Neural progenitor cell (in vitro differentiated cells): ENCODE measurements around the gene ATP10B. TPM values are rescaled to one million over a fixed set of nuclear protein-coding genes. Genes with fewer than 3 reads are reported as not detected.
A peak's percentile ranks its signal among the peaks of the same experiment; 100 is the strongest.

Experiments used
- DNase-seq: peaks from one replicate; pipeline ENCODE4 v3.0.0-alpha.2; 2016; ENCODE audit warnings: low spot score
- H2AFZ ChIP-seq: fragments of 200-600 bp; sonication (generic); replicated peaks from 2 replicates; pipeline ENCODE4 v1.6.1; 2016; ENCODE audit warnings: antibody characterized with exemption
- H3F3A ChIP-seq: fragments of 200-600 bp; sonication (generic); 2 replicates; pipeline ENCODE4 v1.6.1; 2016; ENCODE audit warnings: antibody characterized with exemption, low read depth
- H3K27ac ChIP-seq: fragments of 200-600 bp; sonication (generic); 2 replicates; pipeline ENCODE4 v1.5.1; 2016; ENCODE audit warnings: mild to moderate bottlenecking
- H3K27me3 ChIP-seq: fragments of 200-600 bp; sonication (generic); 2 replicates; pipeline ENCODE4 v1.6.1; 2016; ENCODE audit warnings: mild to moderate bottlenecking, moderate library complexity
- H3K36me3 ChIP-seq: fragments of 200-600 bp; sonication (generic); 2 replicates; pipeline ENCODE4 v1.5.1; 2016
- H3K4me1 ChIP-seq: fragments of 200-600 bp; sonication (generic); 2 replicates; pipeline ENCODE4 v1.6.1; 2016; ENCODE audit warnings: mixed run types
- H3K4me2 ChIP-seq: fragments of 200-600 bp; sonication (generic); 2 replicates; pipeline ENCODE4 v1.6.1; 2016
- H3K4me3 ChIP-seq: fragments of 200-600 bp; sonication (generic); 2 replicates; pipeline ENCODE4 v1.5.1; 2016
- H3K79me2 ChIP-seq: fragments of 200-600 bp; sonication (generic); 2 replicates; pipeline ENCODE4 v1.6.1; 2016; ENCODE audit warnings: low read depth
- H3K9ac ChIP-seq: fragments of 200-600 bp; sonication (generic); 2 replicates; pipeline ENCODE4 v1.6.1; 2016
- H3K9me3 ChIP-seq: fragments of 200-600 bp; sonication (generic); 2 replicates; pipeline ENCODE4 v1.5.1; 2016; ENCODE audit warnings: low read depth
- H4K20me1 ChIP-seq: fragments of 200-600 bp; sonication (generic); 2 replicates; pipeline ENCODE4 v1.6.1; 2016; ENCODE audit warnings: low read depth
- H3K27ac Mint-ChIP-seq: 3 replicates; pipeline ENCODE4 v1.8.0; 2021; ENCODE audit warnings: mixed read lengths
- H3K27me3 Mint-ChIP-seq: 2 replicates; pipeline ENCODE4 v1.8.0; 2022; ENCODE audit warnings: low read depth, mild to moderate bottlenecking, inconsistent platforms, moderate library complexity, mixed read lengths; ENCODE audit not compliant: insufficient read depth
- H3K36me3 Mint-ChIP-seq: 3 replicates; pipeline ENCODE4 v1.8.0; 2021; ENCODE audit warnings: mixed read lengths
- H3K4me1 Mint-ChIP-seq: 3 replicates; pipeline ENCODE4 v1.8.0; 2021; ENCODE audit warnings: mixed read lengths
- H3K4me3 Mint-ChIP-seq: 3 replicates; pipeline ENCODE4 v1.8.0; 2021; ENCODE audit warnings: mild to moderate bottlenecking, moderate library complexity, mixed read lengths
- H3K9me3 Mint-ChIP-seq: 3 replicates; pipeline ENCODE4 v1.8.0; 2020; ENCODE audit warnings: mixed read lengths
- CTCF ChIP-seq: fragments of 200-600 bp; sonication (generic); IDR thresholded peaks from 2 replicates; pipeline ENCODE4 v1.5.1; 2017; ENCODE audit warnings: antibody characterized with exemption, mild to moderate bottlenecking
- EZH2 ChIP-seq: fragments of 200-600 bp; sonication (generic); IDR thresholded peaks from 2 replicates; pipeline ENCODE4 v1.6.1; 2017; ENCODE audit warnings: antibody characterized with exemption, mild to moderate bottlenecking, moderate library complexity
- EZH2phosphoT487 ChIP-seq: fragments of 200-600 bp; sonication (generic); IDR thresholded peaks from 2 replicates; pipeline ENCODE4 v1.6.1; 2017; ENCODE audit warnings: antibody characterized with exemption
- total RNA-seq: library from RNA; depleted of rRNA; stranded (reverse); fragments of >200 nt; gene quantifications from 2 replicates; pipeline ENCODE4 v1.2.3, GENCODE V29; 2015; ENCODE audit warnings: low replicate concordance

ATP10B gene
- total RNA-seq, 1 donor from 2014 or later, result not detected

GRCh38 chr5:160749026-160749425 is 103.0 kb downstream of the ATP10B start:
- no peak overlapping the region for H3K4me3 ChIP-seq
- H3K36me3 ChIP-seq, result no peaks in the 10 kb centered on the region
- no peak overlapping the region for H2AFZ ChIP-seq
- no peak overlapping the region for H3K27ac ChIP-seq
- peaks cover 7% of the 10 kb centered on the region for H3F3A ChIP-seq
- no peak overlapping the region for H3K9ac ChIP-seq
- no peaks in the 10 kb centered on the region for H4K20me1 ChIP-seq
- peaks cover 21% of the 10 kb centered on the region for H3K4me1 ChIP-seq
- Mint-ChIP-seq H3K27me3 (peaks cover 6% of the 10 kb centered on the region), H3K9me3 (no peaks in the 10 kb centered on the region), H3K4me1 (peaks cover 38% of the 10 kb centered on the region), H3K36me3 (no peaks in the 10 kb centered on the region), H3K27ac (no peak overlapping the region), H3K4me3 (no peak overlapping the region)
- TF ChIP-seq EZH2 (no peak), EZH2phosphoT487 (no peak), CTCF (no peak)
- no peaks in the 10 kb centered on the region for H3K79me2 ChIP-seq
- no peak for DNase-seq
- no peaks in the 10 kb centered on the region for H3K27me3 ChIP-seq
- no peak overlapping the region for H3K4me2 ChIP-seq
- no peaks in the 10 kb centered on the region for H3K9me3 ChIP-seq

GRCh38 chr5:160747987-160748386 is 104.0 kb downstream of the ATP10B start:
- no peaks in the 10 kb centered on the region for H3K9me3 ChIP-seq
- no peak overlapping the region for H3K9ac ChIP-seq
- no peaks in the 10 kb centered on the region for H3K27me3 ChIP-seq
- DNase-seq, result peak; percentile 75
- H4K20me1 ChIP-seq, result no peaks in the 10 kb centered on the region
- H3F3A ChIP-seq, result peaks cover 7% of the 10 kb centered on the region
- no peak overlapping the region for H3K4me2 ChIP-seq
- Mint-ChIP-seq H3K27ac (peak overlapping the region; percentile 86), H3K4me3 (no peak overlapping the region), H3K4me1 (peaks cover 38% of the 10 kb centered on the region), H3K27me3 (peaks cover 6% of the 10 kb centered on the region), H3K9me3 (no peaks in the 10 kb centered on the region), H3K36me3 (no peaks in the 10 kb centered on the region)
- no peak overlapping the region for H2AFZ ChIP-seq
- no peaks in the 10 kb centered on the region for H3K79me2 ChIP-seq
- H3K4me1 ChIP-seq, result peaks cover 21% of the 10 kb centered on the region
- no peak overlapping the region for H3K4me3 ChIP-seq
- H3K27ac ChIP-seq, result no peak overlapping the region
- TF ChIP-seq EZH2phosphoT487 (no peak), EZH2 (no peak), CTCF (no peak)
- no peaks in the 10 kb centered on the region for H3K36me3 ChIP-seq

- Histone ChIP-seq H3K36me3 (no peaks in the 10 kb centered on the region), H2AFZ (no peak overlapping the region), H3K27ac (no peak overlapping the region), H3K9me3 (no peaks in the 10 kb centered on the region), H3K9ac (no peak overlapping the region), H3F3A (peaks cover 7% of the 10 kb centered on the region), H3K4me1 (peaks cover 21% of the 10 kb centered on the region), H3K27me3 (no peaks in the 10 kb centered on the region), H3K4me2 (no peak overlapping the region), H4K20me1 (no peaks in the 10 kb centered on the region), H3K4me3 (no peak overlapping the region), H3K79me2 (no peaks in the 10 kb centered on the region)
- TF ChIP-seq EZH2, result no peak
- no peak for TF ChIP-seq EZH2phosphoT487
- no peak for TF ChIP-seq CTCF
- H3K36me3 Mint-ChIP-seq, result no peaks in the 10 kb centered on the region
- no peak overlapping the region for H3K4me3 Mint-ChIP-seq
- DNase-seq, result no peak
- H3K27me3 Mint-ChIP-seq, result peaks cover 4% of the 10 kb centered on the region
- H3K9me3 Mint-ChIP-seq, result no peaks in the 10 kb centered on the region
- peak overlapping the region; percentile 12 for H3K27ac Mint-ChIP-seq
- peaks cover 38% of the 10 kb centered on the region for H3K4me1 Mint-ChIP-seq
Measured at GRCh38 chr5:160747559-160747958, 104.5 kb downstream of the ATP10B start.
